Lower lobe of right lung (tissue), 2 donors: ENCODE data around the gene THRB. TPM values are rescaled to one million over a fixed set of nuclear protein-coding genes. Genes with fewer than 3 reads are reported as not detected.

ENCODE experiments used
- ATAC-seq, 2 donors: fragments of 200-7000 bp; cut with Tn5 transposase; one replicate each; pipeline ENCODE4 v1.9.1; 2020 to 2022; ENCODE audit warnings: mild to moderate bottlenecking in 2 of 2, moderate library complexity in 2 of 2
- DNase-seq: peaks from one replicate; pipeline ENCODE4 v3.0.0-alpha.2; 2020
- H3K27ac ChIP-seq: fragments of 200-600 bp; one replicate; pipeline ENCODE4 v1.8.0; 2022
- H3K27me3 ChIP-seq: fragments of 200-600 bp; one replicate; pipeline ENCODE4 v1.8.0; 2022; ENCODE audit warnings: low read depth
- H3K36me3 ChIP-seq: fragments of 200-600 bp; one replicate; pipeline ENCODE4 v1.8.0; 2022; ENCODE audit warnings: mild to moderate bottlenecking
- H3K4me1 ChIP-seq: fragments of 200-600 bp; one replicate; pipeline ENCODE4 v1.8.0; 2022
- H3K4me3 ChIP-seq: fragments of 200-600 bp; one replicate; pipeline ENCODE4 v1.8.0; 2022; ENCODE audit warnings: mild to moderate bottlenecking
- H3K9me3 ChIP-seq: fragments of 200-600 bp; one replicate; pipeline ENCODE4 v1.8.0; 2022
- CTCF ChIP-seq: fragments of 200-600 bp; IDR thresholded peaks from one replicate; pipeline ENCODE4 v1.8.0; 2022; ENCODE audit warnings: antibody characterized with exemption, mild to moderate bottlenecking
- intact Hi-C: fragments of 100-400 bp; cut with DNase I; formaldehyde crosslinking; loops from one replicate; pipeline ENCODE4 v1.11.0; 2022
- total RNA-seq: library from RNA; stranded (reverse); fragmentation: NEBNext Ultra II Directional; extraction: Animal tissue kit (Norgen Biotek cat#: 25700); gene quantifications from one replicate; pipeline ENCODE4 v1.2.1, GENCODE V29; 2021
- donor health status: DM: no; HTN: yes; CAD: no; lungs with severe emphysema.

The THRB gene
- total RNA-seq, 1 donor from 2014 or later = 14.6 TPM

DNA sequence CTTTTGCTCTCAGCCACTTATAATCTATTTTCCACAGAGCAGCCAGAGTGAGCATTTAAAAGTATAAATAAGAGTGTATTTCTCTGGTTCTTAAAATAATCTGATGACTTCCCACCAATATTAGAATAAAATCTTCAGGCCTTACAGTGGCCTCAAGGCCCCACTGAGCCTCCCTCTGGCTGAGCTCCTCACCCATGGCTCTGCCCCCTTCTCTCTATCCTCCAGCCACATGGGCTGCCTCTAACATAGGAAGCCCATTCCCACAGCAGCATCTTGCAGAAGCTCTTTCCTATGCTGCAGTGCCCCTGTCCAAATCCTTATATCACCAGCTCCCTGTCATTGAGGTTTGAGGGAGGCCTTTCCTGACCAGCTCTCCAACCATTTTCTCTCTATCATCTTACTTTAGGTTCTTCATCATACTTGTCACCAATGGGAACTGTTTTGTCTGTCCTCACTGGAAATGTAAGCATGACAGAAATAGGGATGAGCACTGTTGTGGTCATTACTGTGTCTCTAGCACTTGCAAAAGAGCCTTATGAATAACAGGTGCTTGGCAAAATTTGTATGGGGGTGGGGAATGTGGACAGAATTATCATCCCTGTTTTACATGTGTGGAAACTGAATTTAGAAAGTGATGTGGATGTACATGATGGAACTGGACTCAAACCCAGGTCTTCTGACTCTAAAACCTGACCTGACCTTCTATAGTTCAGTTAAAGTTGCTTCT is 299.0 kb downstream of the THRB start:
- Histone ChIP-seq H3K4me3 (no peak overlapping the region), H3K27me3 (no peaks in the 10 kb centered on the region), H3K9me3 (no peaks in the 10 kb centered on the region), H3K36me3 (no peaks in the 10 kb centered on the region), H3K4me1 (no peaks in the 10 kb centered on the region), H3K27ac (no peak overlapping the region)
- TF ChIP-seq CTCF = no peak
- no peak for DNase-seq
- no peak for ATAC-seq
- intact Hi-C loops = no loop called here

GRCh38 chr3:24192469-24193056 is 302.1 kb downstream of the THRB start:
- no peaks in the 10 kb centered on the region for H3K9me3 ChIP-seq
- H3K4me3 ChIP-seq = no peak overlapping the region
- DNase-seq (no peak), ATAC-seq (no peak)
- H3K27me3 ChIP-seq = no peaks in the 10 kb centered on the region
- no peak overlapping the region for H3K27ac ChIP-seq
- no peaks in the 10 kb centered on the region for H3K4me1 ChIP-seq
- intact Hi-C loops = no loop called here
- H3K36me3 ChIP-seq = no peaks in the 10 kb centered on the region
- TF ChIP-seq CTCF = no peak

- ATAC-seq = no peak
- H3K27ac ChIP-seq = no peak overlapping the region
- DNase-seq = no peak
- no peaks in the 10 kb centered on the region for H3K27me3 ChIP-seq
- intact Hi-C loops = no loop called here
- no peaks in the 10 kb centered on the region for H3K36me3 ChIP-seq
- no peak for TF ChIP-seq CTCF
- H3K4me1 ChIP-seq = no peaks in the 10 kb centered on the region
- no peak overlapping the region for H3K4me3 ChIP-seq
- no peaks in the 10 kb centered on the region for H3K9me3 ChIP-seq
Measured at GRCh38 chr3:24191801-24192403, 302.7 kb downstream of the THRB start.

DNA sequence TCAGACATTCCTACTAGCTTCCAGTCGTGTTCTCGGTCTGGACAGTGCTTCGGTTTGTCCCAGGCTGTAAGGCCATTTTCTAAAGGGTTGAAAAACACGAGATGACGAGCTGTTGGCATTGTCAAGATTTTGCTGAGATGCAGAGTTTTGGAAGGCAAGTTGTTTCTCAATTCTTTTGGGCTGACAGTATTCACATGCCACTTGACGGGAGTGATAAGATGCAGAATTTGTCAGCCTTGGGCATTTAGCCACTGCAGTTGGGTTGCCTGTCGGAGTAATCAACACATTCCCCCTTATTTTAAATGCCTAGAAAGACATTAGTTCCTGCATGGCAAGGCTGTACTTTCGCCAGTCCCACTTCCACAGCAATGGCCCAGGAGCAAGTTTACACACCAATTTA is 304.4 kb downstream of the THRB start:
- no peak overlapping the region for H3K4me3 ChIP-seq
- ATAC-seq = no peak

More for the DNA sequence above, 304.4 kb downstream of the THRB start:
- Histone ChIP-seq H3K9me3 (no peaks in the 10 kb centered on the region), H3K4me1 (no peaks in the 10 kb centered on the region), H3K27me3 (no peaks in the 10 kb centered on the region), H3K36me3 (no peaks in the 10 kb centered on the region), H3K27ac (no peak overlapping the region)
- no peak for TF ChIP-seq CTCF
- no peak for DNase-seq
- intact Hi-C loops = no loop called here
